Mesenchymal stem cell (in vitro differentiated cells and primary cell): Measurements from ENCODE around the gene DARS1.

ENCODE experiments used
- DNase-seq: peaks from one replicate; pipeline ENCODE4 v3.0.0-alpha.2; 2013
- H2AFZ ChIP-seq: one replicate; pipeline ENCODE4 v1.6.1; 2013; ENCODE audit warnings: low read depth, mild to moderate bottlenecking, control low read depth, inconsistent platforms, low read length, moderate library complexity
- H2AK5ac ChIP-seq: 2 replicates; pipeline ENCODE4 v1.6.1; 2013; ENCODE audit warnings: low read length, moderate library complexity, mild to moderate bottlenecking, inconsistent platforms; ENCODE audit not compliant: severe bottlenecking
- H2BK120ac ChIP-seq: one replicate; pipeline ENCODE4 v1.6.1; 2013; ENCODE audit warnings: low read depth, mild to moderate bottlenecking, inconsistent platforms, low read length, moderate library complexity
- H2BK12ac ChIP-seq, 2 experiments: one replicate each; pipeline ENCODE4 v1.6.1; 2013; ENCODE audit warnings: inconsistent platforms in 2 of 2, low read length in 2 of 2, mild to moderate bottlenecking in 2 of 2, moderate library complexity in 2 of 2, control low read depth in 1 of 2
- H2BK15ac ChIP-seq: one replicate; pipeline ENCODE4 v1.6.1; 2013; ENCODE audit warnings: mild to moderate bottlenecking, low read depth, inconsistent platforms; ENCODE audit not compliant: poor library complexity, severe bottlenecking
- H2BK5ac ChIP-seq: 2 replicates; pipeline ENCODE4 v1.6.1; 2013; ENCODE audit warnings: low read depth, mild to moderate bottlenecking, low read length, control low read depth, inconsistent platforms; ENCODE audit not compliant: poor library complexity, severe bottlenecking
- H3K14ac ChIP-seq, 2 experiments: one replicate each; pipeline ENCODE4 v1.6.1; 2013; ENCODE audit warnings: inconsistent platforms in 2 of 2, low read length in 2 of 2, control low read depth in 1 of 2, mild to moderate bottlenecking in 1 of 2, moderate library complexity in 1 of 2
- H3K18ac ChIP-seq, 2 experiments: one replicate each; pipeline ENCODE4 v1.6.1; 2013; ENCODE audit warnings: inconsistent platforms in 2 of 2, low read length in 2 of 2, control low read depth in 1 of 2, low read depth in 1 of 2, mild to moderate bottlenecking in 1 of 2
- H3K23ac ChIP-seq, 2 experiments: one replicate each; pipeline ENCODE4 v1.6.1; 2013; ENCODE audit warnings: inconsistent platforms in 2 of 2, low read length in 2 of 2, mild to moderate bottlenecking in 2 of 2, moderate library complexity in 2 of 2, control low read depth in 1 of 2
- H3K27ac ChIP-seq: 2 replicates; pipeline ENCODE4 v1.5.1; 2013; ENCODE audit warnings: mild to moderate bottlenecking, moderate library complexity, low read length, control low read depth, inconsistent platforms; ENCODE audit not compliant: poor library complexity, severe bottlenecking
- H3K27me3 ChIP-seq, 2 experiments: 2 replicates each; pipeline versions ENCODE4 v1.6.1 to v1.7.0; 2013; ENCODE audit warnings: low read length in 2 of 2, mild to moderate bottlenecking in 2 of 2, moderate library complexity in 2 of 2, control low read depth in 1 of 2, inconsistent platforms in 1 of 2; ENCODE audit not compliant: control insufficient read depth in 1 of 2, insufficient read depth in 1 of 2
- H3K36me3 ChIP-seq, 2 experiments: 2 replicates each; pipeline versions ENCODE4 v1.6.1 to v1.7.0; 2013; ENCODE audit warnings: low read length in 2 of 2, control low read depth in 1 of 2, inconsistent platforms in 1 of 2, low read depth in 1 of 2, mild to moderate bottlenecking in 1 of 2; ENCODE audit not compliant: insufficient read depth in 2 of 2, control insufficient read depth in 1 of 2
- H3K4ac ChIP-seq, 2 experiments: one replicate each; pipeline ENCODE4 v1.6.1; 2013; ENCODE audit warnings: inconsistent platforms in 2 of 2, low read length in 2 of 2, mild to moderate bottlenecking in 2 of 2, moderate library complexity in 2 of 2, control low read depth in 1 of 2, low read depth in 1 of 2
- H3K4me1 ChIP-seq: 2 replicates; pipeline ENCODE4 v1.6.1; 2013; ENCODE audit warnings: low read depth, low read length, control low read depth; ENCODE audit not compliant: control insufficient read depth, insufficient read depth
- H3K4me2 ChIP-seq: 2 replicates; pipeline ENCODE4 v1.6.1; 2013; ENCODE audit warnings: low read length, mild to moderate bottlenecking, inconsistent platforms; ENCODE audit not compliant: poor library complexity, severe bottlenecking
- H3K4me3 ChIP-seq, 2 experiments: 2 replicates each; pipeline versions ENCODE4 v1.5.1 to v1.7.0; 2013; ENCODE audit warnings: low read length in 2 of 2, mild to moderate bottlenecking in 2 of 2, control low read depth in 1 of 2, low read depth in 1 of 2; ENCODE audit not compliant: insufficient read depth in 1 of 2
- H3K79me1 ChIP-seq: replicated peaks from 2 replicates; pipeline ENCODE4 v1.6.1; 2013; ENCODE audit warnings: mild to moderate bottlenecking, control low read depth, low read length, inconsistent platforms; ENCODE audit not compliant: poor library complexity, severe bottlenecking
- H3K9ac ChIP-seq: 2 replicates; pipeline ENCODE4 v1.7.0; 2013; ENCODE audit warnings: mild to moderate bottlenecking, low read length, moderate library complexity
- H3K9me3 ChIP-seq: 2 replicates; pipeline ENCODE4 v1.7.0; 2013; ENCODE audit warnings: mild to moderate bottlenecking, low read length; ENCODE audit not compliant: control insufficient read depth
- H4K8ac ChIP-seq: one replicate; pipeline ENCODE4 v1.6.1; 2013; ENCODE audit warnings: inconsistent platforms, mild to moderate bottlenecking, low read length, moderate library complexity
- H4K91ac ChIP-seq: one replicate; pipeline ENCODE4 v1.6.1; 2013; ENCODE audit warnings: mild to moderate bottlenecking, low read length, inconsistent platforms
- WGBS: methylation state at CpG from one replicate; pipeline ENCODE4 v1.1.7; 2013; ENCODE audit warnings: mixed read lengths; 5-methylcytosine and 5-hydroxymethylcytosine counted together

The DARS1 gene

DNA sequence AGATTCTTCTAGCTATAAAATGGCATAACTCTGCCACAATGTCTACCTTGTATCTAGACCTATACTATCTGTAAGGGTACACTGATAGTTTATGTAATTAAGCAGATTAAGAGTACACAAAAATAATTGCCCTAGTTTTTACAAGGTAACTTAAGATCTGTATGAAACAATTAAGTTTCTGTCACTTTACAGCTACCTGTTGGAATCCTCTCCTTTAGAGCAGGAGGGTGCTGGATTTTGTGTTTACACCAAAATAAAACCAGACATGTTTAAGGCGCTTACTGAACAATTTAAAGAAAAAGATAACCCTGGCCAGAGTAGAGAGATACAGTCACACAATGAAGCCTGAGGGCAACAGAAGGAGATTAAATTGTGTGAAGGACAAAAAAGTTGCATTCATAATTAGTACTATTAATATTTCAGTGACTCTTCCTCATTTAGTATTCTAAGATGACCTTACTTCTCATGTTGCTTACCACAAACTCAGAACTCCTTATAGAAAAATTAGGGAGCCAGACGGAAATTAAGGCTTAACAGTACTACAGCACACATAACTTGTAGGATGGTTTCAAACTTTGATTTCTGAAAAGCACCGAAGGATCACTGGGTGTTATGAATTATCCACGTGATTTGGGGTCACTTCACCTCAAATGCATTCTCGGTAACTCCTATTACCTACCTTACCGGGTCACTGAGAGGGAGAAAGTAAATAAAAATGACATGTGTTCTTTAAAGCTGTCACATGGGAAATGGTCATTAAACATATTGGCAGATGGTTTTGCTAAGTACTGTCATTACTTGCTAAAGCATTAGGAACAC, 1.0 kb downstream of the DARS1 start:
- Histone ChIP-seq H3K27ac (no peak overlapping the region), H2BK12ac (no peak overlapping the region), H3K9me3 (no peaks in the 10 kb centered on the region), H3K4me1 (peaks cover 3% of the 10 kb centered on the region), H3K23ac (no peak overlapping the region), H4K91ac (no peak overlapping the region), H3K4me3 (peak overlapping the region; percentile 85 to 88), H4K8ac (no peak overlapping the region), H3K4ac (no peak overlapping the region), H3K27me3 (no peaks in the 10 kb centered on the region), H3K36me3 (peaks cover 4 to 36% of the 10 kb centered on the region in 2 experiments), H3K79me1 (peaks cover 15% of the 10 kb centered on the region), H3K9ac (peak overlapping the region; percentile 99), H2BK15ac (no peak overlapping the region), H3K18ac (peak overlapping the region in 1 of 2 experiments; percentile 72), H3K14ac (no peak overlapping the region), H2AFZ (no peak overlapping the region), H2BK5ac (no peak overlapping the region), H3K4me2 (peak overlapping the region; percentile 53), H2AK5ac (no peak overlapping the region), H2BK120ac (no peak overlapping the region)
- WGBS = 0% methylated on average over 2 of the region's 6 CpGs
- no peak for DNase-seq

DNA sequence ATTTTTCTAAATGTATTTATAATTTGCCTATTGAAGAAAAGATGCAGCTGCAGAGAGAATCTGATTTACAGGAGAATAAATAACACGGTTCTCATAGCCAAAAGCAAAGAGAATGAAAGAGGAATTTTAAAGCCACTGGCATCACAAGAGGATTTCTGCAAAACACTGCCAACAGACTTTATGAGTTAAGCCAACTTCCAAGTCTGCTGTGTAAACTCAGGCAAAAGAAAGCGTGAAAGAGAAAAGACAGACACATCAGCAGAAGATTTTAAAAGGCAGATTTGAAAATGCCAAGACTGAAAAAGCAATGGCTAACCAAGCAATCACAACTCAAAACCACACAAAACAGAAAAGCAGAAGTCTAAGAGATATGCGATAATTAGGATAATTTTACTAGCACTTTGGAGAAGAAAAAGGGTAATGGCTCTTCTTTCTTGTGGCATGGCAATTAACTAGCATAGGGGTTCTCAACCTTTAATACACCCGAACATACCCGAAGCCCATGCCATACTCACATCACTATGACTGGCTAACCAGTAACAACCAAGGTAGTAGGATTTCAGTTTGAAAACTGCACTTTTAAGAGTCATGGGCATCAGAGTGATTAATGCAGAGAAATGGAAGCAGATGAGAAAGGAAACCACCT, 4.9 kb downstream of the DARS1 start:
- H2BK12ac ChIP-seq = no peak overlapping the region
- no peak overlapping the region for H3K18ac ChIP-seq
- no peak overlapping the region for H2AK5ac ChIP-seq
- no peak overlapping the region for H3K27ac ChIP-seq
- peaks cover 16% of the 10 kb centered on the region for H3K79me1 ChIP-seq
- H2BK15ac ChIP-seq = no peak overlapping the region
- peaks cover 9 to 65% of the 10 kb centered on the region in 2 experiments for H3K36me3 ChIP-seq
- no peaks in the 10 kb centered on the region for H3K4me1 ChIP-seq
- H4K91ac ChIP-seq = no peak overlapping the region
- H3K9me3 ChIP-seq = no peaks in the 10 kb centered on the region
- DNase-seq = no peak
- H4K8ac ChIP-seq = no peak overlapping the region
- no peak overlapping the region for H2BK120ac ChIP-seq
- WGBS = 100% methylated on average over 2 of the region's 5 CpGs
- no peak overlapping the region for H3K4me2 ChIP-seq
- no peak overlapping the region for H2BK5ac ChIP-seq
- no peak overlapping the region for H3K4ac ChIP-seq
- no peak overlapping the region for H2AFZ ChIP-seq
- no peaks in the 10 kb centered on the region for H3K27me3 ChIP-seq
- no peak overlapping the region for H3K23ac ChIP-seq
- no peak overlapping the region for H3K4me3 ChIP-seq
- no peak overlapping the region for H3K9ac ChIP-seq
- no peak overlapping the region for H3K14ac ChIP-seq

DNA sequence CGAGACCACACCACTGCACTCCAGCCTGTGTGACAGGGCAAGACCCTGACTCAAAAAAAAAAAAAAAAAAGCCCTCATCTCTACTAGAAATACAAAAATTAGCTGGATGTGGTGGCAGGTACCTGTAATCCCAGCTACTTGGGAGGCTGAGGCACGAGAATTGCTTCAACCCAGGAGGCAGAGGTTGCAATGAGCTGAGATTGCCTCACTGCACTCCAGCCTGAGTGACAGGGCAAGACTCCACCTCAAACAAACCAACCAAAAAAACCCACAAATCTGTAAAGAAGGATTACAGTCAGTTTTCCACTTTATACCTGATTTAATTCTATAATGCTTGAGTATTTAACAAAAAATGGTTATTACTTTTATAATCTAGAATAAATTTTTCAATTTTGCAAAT, 9.7 kb downstream of the DARS1 start:
- no peak overlapping the region for H3K4me2 ChIP-seq
- no peak overlapping the region for H3K4ac ChIP-seq
- H3K4me1 ChIP-seq = no peaks in the 10 kb centered on the region
- H2AFZ ChIP-seq = no peak overlapping the region
- H2BK5ac ChIP-seq = no peak overlapping the region
- H2AK5ac ChIP-seq = no peak overlapping the region
- H2BK120ac ChIP-seq = no peak overlapping the region
- no peaks in the 10 kb centered on the region for H3K9me3 ChIP-seq
- peaks cover 13% of the 10 kb centered on the region for H3K79me1 ChIP-seq
- WGBS = 95% methylated on average over 1 of the region's 2 CpGs
- peaks cover 11 to 70% of the 10 kb centered on the region in 2 experiments for H3K36me3 ChIP-seq
- H3K14ac ChIP-seq = no peak overlapping the region
- H3K27me3 ChIP-seq = no peaks in the 10 kb centered on the region
- H3K23ac ChIP-seq = no peak overlapping the region
- H3K9ac ChIP-seq = no peak overlapping the region
- no peak overlapping the region for H2BK15ac ChIP-seq
- H3K4me3 ChIP-seq = no peak overlapping the region
- no peak for DNase-seq
- no peak overlapping the region for H3K18ac ChIP-seq
- H4K8ac ChIP-seq = no peak overlapping the region
- H3K27ac ChIP-seq = no peak overlapping the region
- H4K91ac ChIP-seq = no peak overlapping the region
- no peak overlapping the region for H2BK12ac ChIP-seq

DNA sequence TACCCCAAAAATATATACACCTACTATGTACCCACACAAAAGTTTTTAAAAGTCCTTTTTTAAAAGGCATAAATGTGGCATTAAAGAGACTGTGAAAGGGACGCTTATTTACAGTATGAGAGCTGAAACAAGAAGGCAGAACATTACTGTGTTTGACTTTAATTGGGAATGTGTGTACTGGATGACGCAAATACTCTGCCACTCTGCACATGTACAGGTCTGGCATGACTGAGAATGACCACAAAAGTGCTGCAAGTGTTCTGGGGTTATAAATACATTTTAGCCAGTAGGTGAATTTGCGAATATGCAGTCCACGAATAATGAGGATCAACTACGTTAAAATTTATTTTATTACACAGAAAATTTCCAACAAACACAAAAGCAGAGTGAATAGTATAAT, 11.4 kb downstream of the DARS1 start:
- Histone ChIP-seq H3K18ac (no peak overlapping the region), H3K4me2 (no peak overlapping the region), H4K91ac (no peak overlapping the region), H3K14ac (no peak overlapping the region), H2BK120ac (no peak overlapping the region), H3K27me3 (no peaks in the 10 kb centered on the region), H3K9ac (no peak overlapping the region), H2AK5ac (no peak overlapping the region), H3K27ac (no peak overlapping the region), H2AFZ (no peak overlapping the region), H3K79me1 (peaks cover 6% of the 10 kb centered on the region), H2BK12ac (no peak overlapping the region), H3K4me1 (peaks cover 1% of the 10 kb centered on the region), H4K8ac (no peak overlapping the region), H3K9me3 (no peaks in the 10 kb centered on the region), H2BK5ac (no peak overlapping the region), H3K4ac (no peak overlapping the region), H3K36me3 (peaks cover 8 to 55% of the 10 kb centered on the region in 2 experiments), H3K23ac (no peak overlapping the region), H3K4me3 (no peak overlapping the region), H2BK15ac (no peak overlapping the region)
- DNase-seq = no peak
- 98% methylated on average over 5 of the region's 5 CpGs for WGBS
